GM23338 (cell line): Measurements from ENCODE around the gene EIF4G3. TPM values are rescaled to one million over a fixed set of nuclear protein-coding genes. Genes with fewer than 3 reads are reported as not detected.

Experiments used
- ATAC-seq: fragments of 200-7000 bp; cut with Tn5 transposase; 3 replicates; pipeline ENCODE4 v1.9.1; 2020
- DNase-seq: peaks from one replicate; pipeline ENCODE4 v3.0.0-alpha.2; 2015; ENCODE audit warnings: low spot score
- H2AFZ ChIP-seq: fragments of 200-600 bp; sonication (generic); 2 replicates; pipeline ENCODE4 v1.8.0; 2016; ENCODE audit warnings: antibody characterized with exemption, mild to moderate bottlenecking, moderate library complexity
- H3F3A ChIP-seq: fragments of 200-600 bp; sonication (generic); replicated peaks from 2 replicates; pipeline ENCODE4 v1.8.0; 2017; ENCODE audit warnings: antibody characterized with exemption, mixed run types, low read depth
- H3K27ac ChIP-seq: fragments of 200-600 bp; sonication (generic); 2 replicates; pipeline ENCODE4 v1.6.1; 2016; ENCODE audit warnings: low read depth
- H3K27me3 ChIP-seq: fragments of 200-600 bp; sonication (generic); 2 replicates; pipeline ENCODE4 v1.8.0; 2016; ENCODE audit warnings: mild to moderate bottlenecking, mixed run types, moderate library complexity; ENCODE audit not compliant: insufficient read depth
- H3K36me3 ChIP-seq: fragments of 200-600 bp; sonication (generic); 2 replicates; pipeline ENCODE4 v1.8.0; 2016; ENCODE audit warnings: mild to moderate bottlenecking; ENCODE audit not compliant: insufficient read depth
- H3K4me1 ChIP-seq: fragments of 200-600 bp; sonication (generic); 2 replicates; pipeline ENCODE4 v1.8.0; 2016; ENCODE audit warnings: mild to moderate bottlenecking, moderate library complexity; ENCODE audit not compliant: insufficient read depth
- H3K4me2 ChIP-seq: fragments of 200-600 bp; sonication (generic); 2 replicates; pipeline ENCODE4 v1.7.1; 2017; ENCODE audit warnings: mixed run types
- H3K4me3 ChIP-seq: fragments of 200-600 bp; sonication (generic); 2 replicates; pipeline ENCODE4 v1.6.1; 2016; ENCODE audit warnings: mixed run types
- H3K79me2 ChIP-seq: fragments of 200-600 bp; sonication (generic); replicated peaks from 2 replicates; pipeline ENCODE4 v1.8.0; 2017; ENCODE audit warnings: mild to moderate bottlenecking; ENCODE audit not compliant: insufficient read depth
- H3K9me2 ChIP-seq: fragments of 200-600 bp; sonication (generic); 2 replicates; pipeline ENCODE4 v1.8.0; 2017; ENCODE audit not compliant: insufficient read depth
- H4K20me1 ChIP-seq: fragments of 200-600 bp; sonication (generic); replicated peaks from 2 replicates; pipeline ENCODE4 v1.8.0; 2017; ENCODE audit warnings: mild to moderate bottlenecking; ENCODE audit not compliant: insufficient read depth
- H3K27ac Mint-ChIP-seq: 2 replicates; pipeline ENCODE4 v1.8.0; 2020; ENCODE audit warnings: inconsistent platforms, mild to moderate bottlenecking, moderate library complexity, mixed read lengths
- H3K27me3 Mint-ChIP-seq: 3 replicates; pipeline ENCODE4 v1.8.0; 2022; ENCODE audit warnings: low read depth, mild to moderate bottlenecking, moderate library complexity, mixed read lengths, inconsistent platforms; ENCODE audit not compliant: insufficient read depth, poor library complexity
- H3K36me3 Mint-ChIP-seq: 3 replicates; pipeline ENCODE4 v1.8.0; 2021; ENCODE audit warnings: low read depth, mild to moderate bottlenecking, inconsistent platforms, moderate library complexity, mixed read lengths
- H3K4me1 Mint-ChIP-seq: 3 replicates; pipeline ENCODE4 v1.8.0; 2020; ENCODE audit warnings: mild to moderate bottlenecking, inconsistent platforms, mixed read lengths
- H3K4me3 Mint-ChIP-seq: 3 replicates; pipeline ENCODE4 v1.8.0; 2021; ENCODE audit warnings: moderate library complexity, mild to moderate bottlenecking, inconsistent platforms, mixed read lengths
- H3K9me3 Mint-ChIP-seq: 3 replicates; pipeline ENCODE4 v1.8.0; 2020; ENCODE audit warnings: moderate library complexity, mild to moderate bottlenecking, inconsistent platforms, mixed read lengths
- EZH2phosphoT487 ChIP-seq: fragments of 200-600 bp; sonication (generic); IDR thresholded peaks from one replicate; pipeline ENCODE4 v1.8.1; 2018; ENCODE audit warnings: antibody characterized with exemption; ENCODE audit not compliant: unreplicated experiment
- JUNB ChIP-seq: IDR thresholded peaks from one replicate; pipeline ENCODE4 v1.6.1; 2016; ENCODE audit warnings: antibody characterized with exemption; ENCODE audit not compliant: unreplicated experiment
- POLR2AphosphoS5 ChIP-seq: IDR thresholded peaks from 2 replicates; pipeline ENCODE4 v1.6.1; 2016; ENCODE audit warnings: antibody characterized with exemption, low read depth
- ZNF331 ChIP-seq: fragments of 250-450 bp; sonication (Bioruptor Pico); IDR thresholded peaks from 2 replicates; pipeline ENCODE4 v1.5.0; 2020; ENCODE audit warnings: low read depth, mild to moderate bottlenecking, moderate library complexity
- polyA plus RNA-seq: library from polyadenylated mRNA; unstranded; fragments of >200 nt; fragmentation: Nextera tagmentation; extraction: Ambion mirVana; gene quantifications from 2 replicates; pipeline ENCODE4 v1.2.1, GENCODE V29; 2016
- total RNA-seq: library from RNA; depleted of rRNA; stranded (reverse); fragments of >200 nt; shearing (Covaris generic); gene quantifications from 2 replicates; pipeline ENCODE4 v1.2.3, GENCODE V29; 2014
- TF ChIP-seq, protein P1 (sequence below): IDR thresholded peaks from 2 replicates; pipeline ENCODE4 v1.6.1; 2016; ENCODE audit warnings: antibody characterized with exemption
- TF ChIP-seq, protein P2 (sequence below): IDR thresholded peaks from one replicate; pipeline ENCODE4 v1.6.1; 2018; ENCODE audit warnings: antibody characterized with exemption; ENCODE audit not compliant: unreplicated experiment
- TF ChIP-seq, protein P3 (sequence below), 2 experiments: fragments of 200-600 bp in 1 of 2; sonication (generic) in 1 of 2; conservative IDR thresholded peaks; 2 replicates each; pipeline versions ENCODE4 v1.5.1 to v1.6.1; 2016 to 2017; ENCODE audit warnings: antibody characterized with exemption in 2 of 2, low read depth in 2 of 2, mild to moderate bottlenecking in 2 of 2, moderate library complexity in 1 of 2

The EIF4G3 gene
- total and polyA plus RNA-seq, 2 experiments from 2014 or later: 37.9 to 68.1 TPM

DNA sequence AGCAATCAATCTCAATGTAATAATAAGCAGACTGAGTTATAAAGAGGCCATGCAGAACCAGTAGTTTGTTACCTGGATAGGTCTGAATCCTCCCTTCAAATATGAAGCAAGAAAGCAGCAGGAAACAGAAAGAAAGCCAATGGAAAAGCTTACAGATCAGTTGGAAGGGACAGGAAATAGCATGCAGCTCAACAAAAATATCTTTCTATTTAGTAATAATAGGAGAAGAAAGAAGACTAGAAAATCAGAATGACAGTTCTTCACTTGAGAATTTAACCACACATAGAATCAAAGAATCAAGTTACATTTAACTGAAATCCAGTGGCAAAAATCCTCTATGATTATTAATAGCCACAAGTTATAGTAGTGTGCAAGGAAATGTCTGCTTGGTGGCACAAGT, 194.4 kb downstream of the EIF4G3 start (continued):
- TF ChIP-seq, protein P1, sequence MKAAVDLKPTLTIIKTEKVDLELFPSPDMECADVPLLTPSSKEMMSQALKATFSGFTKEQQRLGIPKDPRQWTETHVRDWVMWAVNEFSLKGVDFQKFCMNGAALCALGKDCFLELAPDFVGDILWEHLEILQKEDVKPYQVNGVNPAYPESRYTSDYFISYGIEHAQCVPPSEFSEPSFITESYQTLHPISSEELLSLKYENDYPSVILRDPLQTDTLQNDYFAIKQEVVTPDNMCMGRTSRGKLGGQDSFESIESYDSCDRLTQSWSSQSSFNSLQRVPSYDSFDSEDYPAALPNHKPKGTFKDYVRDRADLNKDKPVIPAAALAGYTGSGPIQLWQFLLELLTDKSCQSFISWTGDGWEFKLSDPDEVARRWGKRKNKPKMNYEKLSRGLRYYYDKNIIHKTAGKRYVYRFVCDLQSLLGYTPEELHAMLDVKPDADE: no peak
- TF ChIP-seq JUNB: no peak
- TF ChIP-seq, protein P2, sequence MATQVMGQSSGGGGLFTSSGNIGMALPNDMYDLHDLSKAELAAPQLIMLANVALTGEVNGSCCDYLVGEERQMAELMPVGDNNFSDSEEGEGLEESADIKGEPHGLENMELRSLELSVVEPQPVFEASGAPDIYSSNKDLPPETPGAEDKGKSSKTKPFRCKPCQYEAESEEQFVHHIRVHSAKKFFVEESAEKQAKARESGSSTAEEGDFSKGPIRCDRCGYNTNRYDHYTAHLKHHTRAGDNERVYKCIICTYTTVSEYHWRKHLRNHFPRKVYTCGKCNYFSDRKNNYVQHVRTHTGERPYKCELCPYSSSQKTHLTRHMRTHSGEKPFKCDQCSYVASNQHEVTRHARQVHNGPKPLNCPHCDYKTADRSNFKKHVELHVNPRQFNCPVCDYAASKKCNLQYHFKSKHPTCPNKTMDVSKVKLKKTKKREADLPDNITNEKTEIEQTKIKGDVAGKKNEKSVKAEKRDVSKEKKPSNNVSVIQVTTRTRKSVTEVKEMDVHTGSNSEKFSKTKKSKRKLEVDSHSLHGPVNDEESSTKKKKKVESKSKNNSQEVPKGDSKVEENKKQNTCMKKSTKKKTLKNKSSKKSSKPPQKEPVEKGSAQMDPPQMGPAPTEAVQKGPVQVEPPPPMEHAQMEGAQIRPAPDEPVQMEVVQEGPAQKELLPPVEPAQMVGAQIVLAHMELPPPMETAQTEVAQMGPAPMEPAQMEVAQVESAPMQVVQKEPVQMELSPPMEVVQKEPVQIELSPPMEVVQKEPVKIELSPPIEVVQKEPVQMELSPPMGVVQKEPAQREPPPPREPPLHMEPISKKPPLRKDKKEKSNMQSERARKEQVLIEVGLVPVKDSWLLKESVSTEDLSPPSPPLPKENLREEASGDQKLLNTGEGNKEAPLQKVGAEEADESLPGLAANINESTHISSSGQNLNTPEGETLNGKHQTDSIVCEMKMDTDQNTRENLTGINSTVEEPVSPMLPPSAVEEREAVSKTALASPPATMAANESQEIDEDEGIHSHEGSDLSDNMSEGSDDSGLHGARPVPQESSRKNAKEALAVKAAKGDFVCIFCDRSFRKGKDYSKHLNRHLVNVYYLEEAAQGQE: no peak
- no peak for TF ChIP-seq EZH2phosphoT487
- TF ChIP-seq ZNF331: no peak

DNA sequence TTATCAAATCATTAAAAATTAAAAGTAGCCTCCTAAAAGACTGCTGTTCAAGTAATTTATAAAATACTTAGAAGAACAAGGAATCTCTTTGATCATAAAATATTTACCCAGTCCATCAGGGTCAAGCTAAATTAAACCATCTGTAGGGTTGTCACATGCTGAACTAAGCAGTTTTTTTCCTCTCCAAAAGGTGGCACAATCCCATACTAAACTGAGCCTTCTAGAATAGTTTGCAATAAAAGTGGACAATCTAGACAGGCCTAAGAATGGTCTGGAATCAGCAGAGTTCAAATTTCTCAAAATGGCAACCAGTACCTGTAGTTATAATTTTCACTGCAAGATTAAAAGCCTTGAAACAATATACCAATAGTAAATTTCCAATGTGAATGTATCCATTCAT, 194.8 kb downstream of the EIF4G3 start:
- ATAC-seq: no peak
- H3K27ac ChIP-seq: no peak overlapping the region

More for the DNA sequence above, 194.8 kb downstream of the EIF4G3 start:
- no peaks in the 10 kb centered on the region for H3K4me1 ChIP-seq
- no peaks in the 10 kb centered on the region for H3K27me3 ChIP-seq
- no peak overlapping the region for H3K4me3 Mint-ChIP-seq
- no peaks in the 10 kb centered on the region for H3K4me1 Mint-ChIP-seq
- no peak overlapping the region for H3K4me2 ChIP-seq
- peak; percentile 21 for DNase-seq
- peaks cover 20% of the 10 kb centered on the region for H3K79me2 ChIP-seq
- H3K9me2 ChIP-seq: no peaks in the 10 kb centered on the region
- H3K36me3 ChIP-seq: no peaks in the 10 kb centered on the region
- 0 out of 2 replicates have a peak, but pooled peaks cover 2% of the 10 kb centered on the region for H3F3A ChIP-seq
- no peak overlapping the region for H3K27ac Mint-ChIP-seq
- H4K20me1 ChIP-seq: peaks cover 5% of the 10 kb centered on the region
- H3K36me3 Mint-ChIP-seq: no peaks in the 10 kb centered on the region
- TF ChIP-seq, protein P3, sequence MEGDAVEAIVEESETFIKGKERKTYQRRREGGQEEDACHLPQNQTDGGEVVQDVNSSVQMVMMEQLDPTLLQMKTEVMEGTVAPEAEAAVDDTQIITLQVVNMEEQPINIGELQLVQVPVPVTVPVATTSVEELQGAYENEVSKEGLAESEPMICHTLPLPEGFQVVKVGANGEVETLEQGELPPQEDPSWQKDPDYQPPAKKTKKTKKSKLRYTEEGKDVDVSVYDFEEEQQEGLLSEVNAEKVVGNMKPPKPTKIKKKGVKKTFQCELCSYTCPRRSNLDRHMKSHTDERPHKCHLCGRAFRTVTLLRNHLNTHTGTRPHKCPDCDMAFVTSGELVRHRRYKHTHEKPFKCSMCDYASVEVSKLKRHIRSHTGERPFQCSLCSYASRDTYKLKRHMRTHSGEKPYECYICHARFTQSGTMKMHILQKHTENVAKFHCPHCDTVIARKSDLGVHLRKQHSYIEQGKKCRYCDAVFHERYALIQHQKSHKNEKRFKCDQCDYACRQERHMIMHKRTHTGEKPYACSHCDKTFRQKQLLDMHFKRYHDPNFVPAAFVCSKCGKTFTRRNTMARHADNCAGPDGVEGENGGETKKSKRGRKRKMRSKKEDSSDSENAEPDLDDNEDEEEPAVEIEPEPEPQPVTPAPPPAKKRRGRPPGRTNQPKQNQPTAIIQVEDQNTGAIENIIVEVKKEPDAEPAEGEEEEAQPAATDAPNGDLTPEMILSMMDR (conservative IDR thresholded peaks at IDR 0.05; ENCODE audit: low read depth in 2 of 2): peak; percentile 15 to 25; a peak in 2 of 4 replicates
- TF ChIP-seq POLR2AphosphoS5: no peak
- no peak overlapping the region for H2AFZ ChIP-seq
- H3K9me3 Mint-ChIP-seq: no peaks in the 10 kb centered on the region
- no peak overlapping the region for H3K4me3 ChIP-seq
- no peaks in the 10 kb centered on the region for H3K27me3 Mint-ChIP-seq
